ENCODE data around the gene SLC9A9.

SLC9A9 gene

DNA sequence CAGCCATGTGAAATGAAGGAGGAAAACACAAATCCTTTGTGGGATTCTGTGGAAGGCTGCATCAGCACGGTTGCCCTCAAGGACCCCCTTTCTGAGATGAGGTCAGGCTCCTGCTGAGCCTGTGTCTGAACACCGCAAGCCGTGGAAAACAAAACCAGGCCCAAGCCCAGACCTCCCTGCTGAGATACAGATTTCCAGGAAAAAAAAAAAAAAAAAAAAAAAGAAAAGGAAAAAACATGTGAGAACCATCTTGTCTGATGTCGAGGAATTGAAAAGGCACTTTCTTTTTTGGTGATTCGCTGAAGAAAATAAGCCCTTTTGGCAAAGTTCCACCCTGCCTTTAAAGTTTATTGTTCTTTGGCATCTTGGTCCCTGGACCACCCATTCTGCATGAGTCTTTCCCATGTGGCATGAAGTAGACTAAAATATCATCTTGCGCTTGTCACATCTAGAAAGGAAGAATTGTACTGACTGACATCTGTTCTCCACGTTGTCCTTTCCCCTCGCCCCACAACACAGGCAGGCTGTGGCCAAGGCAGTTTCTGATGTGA is 611.1 kb downstream of the SLC9A9 start:
- DNase-seq = no peak
- in situ Hi-C loops (cut with MboI; ENCODE audit: low pct_unique_long_range_greater_than_20kb, low sequenced_read_pairs) = no loop called here

DNA sequence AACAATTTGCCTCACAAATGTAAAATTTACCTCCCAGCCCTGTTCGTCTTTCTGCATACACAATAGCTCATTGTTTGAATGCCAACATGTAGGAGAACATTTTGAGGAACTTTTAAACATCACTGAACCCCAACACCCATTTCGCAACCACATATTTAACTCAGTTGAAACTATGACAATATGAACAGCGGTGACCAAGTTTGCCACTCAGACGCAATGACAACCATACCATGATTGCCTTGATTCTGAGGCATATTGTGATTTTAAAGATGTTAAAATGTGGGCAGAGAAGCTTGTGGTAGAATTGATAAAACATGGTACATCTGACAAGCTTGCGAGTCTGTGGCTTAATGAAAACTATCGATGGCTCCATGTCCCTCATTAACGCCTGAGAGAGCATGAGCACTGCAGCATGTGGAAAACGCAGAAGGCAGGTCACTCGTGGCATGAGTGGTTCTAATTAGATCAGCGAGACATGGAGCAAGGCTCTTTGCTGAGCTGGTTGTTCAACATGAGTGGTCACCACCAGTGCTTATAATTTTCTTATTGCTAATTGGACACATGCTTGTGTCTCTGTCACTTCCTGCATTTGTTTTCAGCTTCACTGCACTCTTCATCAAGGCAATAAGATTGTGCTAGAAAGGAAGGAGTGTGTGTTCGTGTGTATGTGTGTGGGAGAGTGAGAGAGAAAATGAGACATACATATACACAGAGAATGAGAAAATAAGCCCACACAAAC is 611.9 kb downstream of the SLC9A9 start:
- in situ Hi-C loops (cut with MboI; ENCODE audit: low pct_unique_long_range_greater_than_20kb, low sequenced_read_pairs) = no loop called here
- DNase-seq = no peak

GRCh38 chr3:143235614-143236204 is 612.6 kb downstream of the SLC9A9 start:
- in situ Hi-C loops (cut with MboI; ENCODE audit: low pct_unique_long_range_greater_than_20kb, low sequenced_read_pairs) = no loop called here
- DNase-seq = no peak

DNA sequence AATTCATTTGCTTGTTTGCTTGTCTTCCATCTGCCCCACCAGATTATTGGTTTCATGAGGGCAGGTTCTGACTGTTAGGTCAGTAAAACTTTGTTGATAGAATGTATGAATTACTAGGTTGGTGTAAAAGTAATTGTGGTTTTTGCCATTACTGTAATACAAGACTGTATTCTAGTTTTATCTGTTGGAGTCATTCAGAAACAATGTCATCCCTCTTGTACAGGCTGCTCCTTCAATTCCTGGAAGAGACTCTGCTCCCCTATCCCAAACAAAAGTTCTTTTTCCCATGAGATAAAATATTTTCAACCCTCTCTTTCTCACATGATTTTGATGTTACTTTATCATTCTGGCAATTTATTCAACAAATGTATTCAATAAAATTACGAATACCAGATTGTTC is 613.7 kb downstream of the SLC9A9 start:
- DNase-seq = no peak
- in situ Hi-C loops (cut with MboI; ENCODE audit: low pct_unique_long_range_greater_than_20kb, low sequenced_read_pairs) = no loop called here

DNA sequence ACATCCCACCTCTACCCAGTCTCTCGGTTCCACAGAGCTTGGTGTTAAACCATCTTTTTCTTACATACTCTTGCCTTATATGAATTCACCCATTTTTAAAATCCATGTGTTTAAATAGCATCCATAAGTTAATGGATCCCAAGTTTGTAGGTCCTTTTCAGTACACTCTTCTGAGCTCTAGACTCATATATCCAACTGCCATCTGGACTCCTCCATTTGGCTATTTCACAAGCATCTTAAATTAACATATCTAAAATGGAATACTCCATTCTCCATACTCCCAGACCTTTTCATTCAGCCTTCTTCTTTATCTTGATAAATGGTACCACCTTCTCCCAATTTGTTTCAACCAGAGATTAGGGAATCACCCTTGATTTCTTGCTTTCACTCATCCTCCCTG is 615.3 kb downstream of the SLC9A9 start:
- in situ Hi-C loops (cut with MboI; ENCODE audit: low pct_unique_long_range_greater_than_20kb, low sequenced_read_pairs) = no loop called here
- DNase-seq = no peak

- in situ Hi-C loops (cut with MboI; ENCODE audit: low pct_unique_long_range_greater_than_20kb, low sequenced_read_pairs) = no loop called here
- DNase-seq = no peak
Measured at GRCh38 chr3:143228405-143228804, 619.9 kb downstream of the SLC9A9 start.

- in situ Hi-C loops (cut with MboI; ENCODE audit: low pct_unique_long_range_greater_than_20kb, low sequenced_read_pairs) = no loop called here
- no peak for DNase-seq
Measured at GRCh38 chr3:143226678-143227291, 621.5 kb downstream of the SLC9A9 start.

DNA sequence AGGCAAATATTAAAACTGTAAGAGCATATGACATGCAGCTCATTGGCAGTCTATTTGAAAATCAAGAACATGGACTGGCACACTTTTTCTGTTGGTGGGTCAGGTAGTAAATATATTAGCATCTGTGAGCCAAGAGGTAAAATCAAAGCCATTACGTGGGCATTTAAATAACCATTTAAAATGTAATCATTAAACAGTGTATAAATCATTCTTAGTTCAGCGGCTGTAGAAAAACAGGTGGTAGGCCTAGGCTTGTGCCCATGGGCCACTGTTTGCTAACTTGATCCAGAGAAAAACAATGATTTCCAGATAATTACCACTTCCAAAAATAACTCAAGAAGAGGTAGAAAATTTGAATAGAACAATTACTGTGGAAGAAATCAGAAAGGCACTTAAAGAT is 623.6 kb downstream of the SLC9A9 start:
- in situ Hi-C loops (cut with MboI; ENCODE audit: low pct_unique_long_range_greater_than_20kb, low sequenced_read_pairs) = no loop called here
- DNase-seq = no peak

DNA sequence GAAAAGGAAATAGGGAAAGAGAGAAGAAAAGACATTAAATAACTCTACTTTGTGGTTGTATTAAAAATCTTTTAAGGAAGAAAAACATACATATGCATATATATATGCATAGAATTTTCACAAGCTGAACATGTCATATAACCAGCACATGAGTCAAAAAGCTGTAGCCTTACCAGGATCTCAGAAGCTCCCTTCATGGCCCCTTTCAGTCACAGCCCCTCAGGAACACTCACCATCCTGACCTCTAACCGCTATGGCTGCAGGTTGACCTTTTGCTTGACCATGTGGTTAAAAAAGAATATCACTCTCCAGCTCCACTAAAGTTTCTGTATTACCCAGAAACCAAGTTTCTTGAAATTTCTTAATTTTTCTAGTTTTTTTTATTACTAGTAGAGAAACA is 625.3 kb downstream of the SLC9A9 start:
- DNase-seq = no peak
- in situ Hi-C loops (cut with MboI; ENCODE audit: low pct_unique_long_range_greater_than_20kb, low sequenced_read_pairs) = no loop called here

DNA sequence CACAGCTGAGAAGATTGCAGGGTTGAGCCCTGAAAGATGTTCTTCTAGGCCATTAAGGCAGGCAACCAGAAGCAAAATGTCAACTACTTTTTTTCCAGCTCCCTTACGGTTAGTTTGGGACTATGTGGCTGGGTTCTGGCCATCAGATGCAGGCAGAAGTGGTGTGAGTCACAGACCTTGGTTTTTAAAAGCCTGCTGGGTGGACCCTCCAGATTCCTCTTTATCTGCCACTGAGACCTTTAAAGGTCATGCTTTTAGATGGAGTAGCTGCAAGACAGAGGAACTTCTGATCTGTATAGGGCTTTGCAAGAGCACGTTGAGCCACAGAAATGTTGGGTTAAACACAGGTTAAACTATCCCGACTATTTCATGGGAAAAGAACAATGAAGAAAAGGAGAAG is 625.8 kb downstream of the SLC9A9 start:
- in situ Hi-C loops (cut with MboI; ENCODE audit: low pct_unique_long_range_greater_than_20kb, low sequenced_read_pairs) = no loop called here
- DNase-seq = no peak

DNA sequence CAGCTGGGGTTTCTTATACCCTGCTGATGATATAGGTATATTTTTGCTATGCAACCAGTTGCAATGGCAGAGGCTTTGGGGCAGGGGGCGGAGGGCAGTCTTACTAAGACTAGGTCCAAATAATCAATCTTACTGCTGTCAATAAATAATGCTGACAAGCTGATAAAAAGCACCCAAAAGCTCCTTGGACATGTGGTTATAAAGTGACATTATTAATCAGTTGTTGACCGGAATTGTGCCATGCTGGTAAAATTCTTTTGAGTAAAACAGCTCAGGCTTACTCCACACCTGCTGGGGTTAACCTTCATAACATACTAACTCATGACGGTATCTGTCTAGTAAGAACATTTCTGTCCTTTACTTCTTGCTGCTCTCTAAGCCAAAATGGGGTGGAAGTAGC is 626.8 kb downstream of the SLC9A9 start:
- in situ Hi-C loops (cut with MboI; ENCODE audit: low pct_unique_long_range_greater_than_20kb, low sequenced_read_pairs) = no loop called here
- DNase-seq = no peak

GRCh38 chr3:143220741-143221140 is 627.5 kb downstream of the SLC9A9 start:
- in situ Hi-C loops (cut with MboI; ENCODE audit: low pct_unique_long_range_greater_than_20kb, low sequenced_read_pairs) = no loop called here

DNA sequence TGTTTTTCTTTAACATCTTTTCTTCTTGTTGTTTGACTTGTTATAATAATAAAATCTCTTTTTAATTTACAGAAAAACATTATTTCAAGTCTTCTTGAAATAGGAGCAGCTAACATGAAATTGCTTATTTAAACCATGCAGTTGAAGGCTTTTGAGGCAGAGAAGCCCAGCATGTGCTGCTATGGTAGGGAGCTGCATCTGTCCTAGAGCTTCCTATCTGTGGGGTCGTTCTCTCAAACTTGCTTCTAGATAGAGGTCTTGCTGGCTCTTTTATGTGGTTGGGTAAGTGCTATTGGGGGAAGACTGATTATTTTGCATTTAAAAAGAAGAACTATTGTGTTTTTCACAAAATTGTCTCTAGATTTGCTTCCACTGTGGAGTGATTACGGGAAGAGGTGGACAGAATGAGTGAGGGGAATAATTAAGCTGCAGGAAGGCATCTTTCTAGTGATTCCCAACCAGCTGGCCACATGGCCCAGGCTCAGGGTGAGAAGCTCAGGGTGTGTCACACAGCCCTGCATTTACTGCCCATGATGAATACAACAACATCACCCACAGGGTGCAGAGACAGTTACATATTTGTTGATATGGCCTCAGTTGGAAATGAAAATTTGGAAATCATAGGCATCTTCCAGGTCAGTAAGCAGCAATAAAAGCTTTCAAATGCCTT is 630.0 kb downstream of the SLC9A9 start:
- in situ Hi-C loops (cut with MboI; ENCODE audit: low pct_unique_long_range_greater_than_20kb, low sequenced_read_pairs) = no loop called here
- no peak for DNase-seq

More at GRCh38 chr3:143220741-143221140, 627.5 kb downstream of the SLC9A9 start:
- no peak for DNase-seq

GRCh38 chr3:143217283-143217682 is 631.0 kb downstream of the SLC9A9 start:
- in situ Hi-C loops (cut with MboI; ENCODE audit: low pct_unique_long_range_greater_than_20kb, low sequenced_read_pairs) = no loop called here

DNA sequence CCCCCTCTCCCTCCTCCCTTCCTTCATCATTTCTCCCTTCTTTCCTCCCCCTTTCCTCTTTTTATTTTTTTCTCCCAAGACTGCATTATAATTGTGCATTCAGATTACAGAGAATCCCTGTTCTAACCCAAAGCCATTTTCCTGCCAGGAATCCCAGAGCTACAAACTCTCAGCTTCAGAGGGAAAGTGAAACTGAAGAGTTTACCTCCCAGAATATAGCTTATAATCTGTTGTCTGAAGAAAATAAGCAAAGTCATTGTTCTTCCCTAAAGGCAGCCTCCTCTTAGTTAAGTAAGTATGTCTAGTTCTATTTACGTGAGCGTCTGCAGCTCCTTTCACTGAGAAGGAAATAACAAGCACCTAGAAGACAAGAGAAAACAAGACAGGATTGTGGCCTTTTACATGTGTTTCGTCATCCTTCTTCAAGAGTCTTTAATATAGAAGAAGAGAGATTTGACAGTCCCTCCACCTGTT is 631.5 kb downstream of the SLC9A9 start:
- no peak for DNase-seq
- in situ Hi-C loops (cut with MboI; ENCODE audit: low pct_unique_long_range_greater_than_20kb, low sequenced_read_pairs) = no loop called here

More at GRCh38 chr3:143217283-143217682, 631.0 kb downstream of the SLC9A9 start:
- DNase-seq = no peak
